GM12878 (cell line): ENCODE measurements around the gene ISG20L2. TPM values are rescaled to one million over a fixed set of nuclear protein-coding genes. Genes with fewer than 3 reads are reported as not detected.

Experiments used
- ATAC-seq: fragments of 200-7000 bp; cut with Tn5 transposase; 3 replicates; pipeline ENCODE4 v1.9.1; 2020; ENCODE audit warnings: mild to moderate bottlenecking, moderate library complexity
- BruUV-seq: library from RNA; stranded (reverse); fragments of 400-500 nt; replicated peaks from 2 replicates; lab custom pipeline; 2021; lab: Mats Ljungman, UMichigan
- CTCF ChIA-PET: fragments of 300-600 bp; sonication (Branson Sonifier 250); formaldehyde crosslinking; extraction: SDS; loops from one replicate; lab custom pipeline; 2021; ENCODE audit warnings: inconsistent platforms; lab: Yijun Ruan, JAX
- POLR2A ChIA-PET: fragments of 350-600 bp; formaldehyde crosslinking; extraction: SDS; loops from one replicate; lab custom pipeline; 2021; ENCODE audit warnings: inconsistent platforms; lab: Charles Lee
- RAD21 ChIA-PET: fragments of 300-600 bp; sonication (Branson Sonifier 250); formaldehyde crosslinking; loops from one replicate; lab custom pipeline; 2023; ENCODE audit warnings: antibody characterized with exemption; ENCODE audit not compliant: unreplicated experiment; lab: Charles Lee
- SMC1A ChIA-PET: fragments of 300-600 bp; sonication (Branson Sonifier 250); formaldehyde crosslinking; loops from one replicate; lab custom pipeline; 2023; ENCODE audit not compliant: unreplicated experiment, uncharacterized antibody; lab: Charles Lee
- DNase-seq: peaks from one replicate; pipeline ENCODE4 v3.0.0-alpha.2; 2011; ENCODE audit warnings: low read depth, low spot score
- FAIRE-seq: peaks from 3 replicates; lab custom pipeline; 2011; peaks lifted over from hg19 to GRCh38; lab: Jason Lieb, UNC
- H2AFZ ChIP-seq: 2 replicates; pipeline ENCODE4 v1.6.0; 2011; ENCODE audit warnings: low read depth, low read length, control low read depth; ENCODE audit not compliant: control insufficient read depth
- H3K27ac ChIP-seq: 2 replicates; pipeline ENCODE4 v1.5.1; 2011; ENCODE audit warnings: control low read depth; ENCODE audit not compliant: control insufficient read depth, insufficient read depth
- H3K27me3 ChIP-seq, 2 experiments: replicated peaks in 1 of 2; 2 replicates each; pipeline versions ENCODE4 v1.6.0 to v1.6.1; 2011; ENCODE audit warnings: low read length in 1 of 2; ENCODE audit not compliant: control insufficient read depth in 2 of 2, insufficient read depth in 2 of 2
- H3K36me3 ChIP-seq, 2 experiments: 2 replicates each; pipeline ENCODE4 v1.5.1; 2011; ENCODE audit warnings: low read length in 1 of 2; ENCODE audit not compliant: control insufficient read depth in 2 of 2, insufficient read depth in 2 of 2
- H3K4me1 ChIP-seq: 2 replicates; pipeline ENCODE4 v1.6.1; 2011; ENCODE audit warnings: mild to moderate bottlenecking, low read length, moderate library complexity, mixed read lengths; ENCODE audit not compliant: control insufficient read depth, insufficient read depth
- H3K4me2 ChIP-seq: 2 replicates; pipeline ENCODE4 v1.6.0; 2011; ENCODE audit warnings: control low read depth; ENCODE audit not compliant: control insufficient read depth, insufficient read depth
- H3K4me3 ChIP-seq: fragments of 200-600 bp; sonication (generic); 2 replicates; pipeline ENCODE4 v1.5.1; 2016
- H3K79me2 ChIP-seq: 2 replicates; pipeline ENCODE4 v1.6.0; 2011; ENCODE audit warnings: low read length; ENCODE audit not compliant: control insufficient read depth, insufficient read depth
- H3K9ac ChIP-seq: 2 replicates; pipeline ENCODE4 v1.8.0; 2011; ENCODE audit warnings: low read length, control low read depth, mixed read lengths; ENCODE audit not compliant: control insufficient read depth, insufficient read depth
- H3K9me3 ChIP-seq: replicated peaks from 3 replicates; pipeline ENCODE4 v1.5.1; 2011; ENCODE audit warnings: mild to moderate bottlenecking, low read length; ENCODE audit not compliant: control insufficient read depth, insufficient read depth
- H4K20me1 ChIP-seq: 2 replicates; pipeline ENCODE4 v1.6.0; 2011; ENCODE audit not compliant: control insufficient read depth, insufficient read depth
- ATF3 ChIP-seq: IDR thresholded peaks from 2 replicates; pipeline ENCODE4 v1.6.1; 2011; ENCODE audit warnings: low read depth, mild to moderate bottlenecking, low read length, moderate library complexity, borderline replicate concordance; ENCODE audit errors: extremely low read depth
- BHLHE40 ChIP-seq, 2 experiments: fragments of 450-650 bp in 1 of 2; IDR thresholded peaks; 2 replicates each; pipeline ENCODE4 v1.6.1; 2011 to 2017; ENCODE audit warnings: low read depth in 2 of 2, borderline replicate concordance in 1 of 2, improper control_type of control experiment in 1 of 2, low read length in 1 of 2, mild to moderate bottlenecking in 1 of 2
- EZH2 ChIP-seq: IDR thresholded peaks from 2 replicates; pipeline ENCODE4 v1.6.1; 2012; ENCODE audit warnings: low read depth, mild to moderate bottlenecking, control low read depth, inconsistent platforms, low read length, borderline replicate concordance; ENCODE audit not compliant: control insufficient read depth
- RAD51 ChIP-seq: fragments of 450-650 bp; IDR thresholded peaks from 2 replicates; pipeline ENCODE4 v1.6.1; 2016; ENCODE audit warnings: moderate library complexity, mild to moderate bottlenecking, inconsistent platforms
- USF1 ChIP-seq: IDR thresholded peaks from 2 replicates; pipeline ENCODE4 v1.6.1; 2011; ENCODE audit warnings: borderline replicate concordance, low read depth, mild to moderate bottlenecking, moderate library complexity, mixed read lengths, low read length; ENCODE audit not compliant: insufficient read depth; ENCODE audit errors: extremely low read length
- USF2 ChIP-seq: IDR thresholded peaks from 2 replicates; pipeline ENCODE4 v1.6.1; 2011; ENCODE audit warnings: low read depth, low read length, improper control_type of control experiment, borderline replicate concordance
- ZNF622 ChIP-seq: fragments of 450-650 bp; IDR thresholded peaks from 2 replicates; pipeline ENCODE4 v1.6.1; 2017; ENCODE audit warnings: mild to moderate bottlenecking, inconsistent platforms
- WGBS: methylation state at CpG from one replicate; pipeline ENCODE4 v1.1.6; 2016; ENCODE audit warnings: low lambda C conversion rate; ENCODE audit not compliant: insufficient replicate concordance, insufficient coverage; ENCODE audit errors: missing lambda C conversion rate; 5-methylcytosine and 5-hydroxymethylcytosine counted together
- in situ Hi-C: fragments of 300-500 bp; cut with MboI; formaldehyde crosslinking; loops from 9 replicates; pipeline ENCODE4 v1.14.3; 2018; ENCODE audit warnings: mixed read lengths
- intact Hi-C: fragments of 100-400 bp; cut with micrococcal nuclease; formaldehyde crosslinking; loops from one replicate; pipeline ENCODE4 v1.14.2; 2022; ENCODE audit not compliant: unreplicated experiment
- polyA plus RNA-seq, 11 experiments: library from polyadenylated mRNA; depleted of rRNA in 4 of 11; unstranded in 6 of 11; stranded (reverse) in 5 of 11; fragments of >200 nt; fragmentation: Nextera tagmentation in 4 of 11; fragmentation: Illumina TruSeq in 1 of 11; extraction: Ambion mirVana in 4 of 11; extraction: Trizol in 1 of 11; gene quantifications; 1 replicate in 1 of 11; 2 replicates in 10 of 11; pipeline versions ENCODE4 v1.2.1 to v1.2.3, GENCODE V29; 2011 to 2016; ENCODE audit warnings: inconsistent platforms in 2 of 11, missing spikeins in 2 of 11, low read depth in 1 of 11
- total RNA-seq, 4 experiments: library from RNA; depleted of rRNA in 3 of 4; stranded (reverse); fragments of >200 nt in 3 of 4; fragmentation: Illumina TruSeq in 1 of 4; extraction: Trizol in 1 of 4; gene quantifications; 2 replicates each; pipeline versions ENCODE4 v1.2.1 to v1.2.3, GENCODE V29; 2013 to 2021

Gene ISG20L2
- total and polyA plus RNA-seq, 10 of the 15 experiments (the other 5 are each of a cell fraction or from before 2014, with no cell fraction given) = 16.4 to 111 (median 48.0) TPM

- peak overlapping the region; percentile 68; the same call in 1 of the 2 replicates for H3K4me3 ChIP-seq
- FAIRE-seq (no peak), ATAC-seq (no peak), DNase-seq (no peak)
- peak overlapping the region; percentile 55; the same call in 1 of the 2 replicates for H3K4me2 ChIP-seq
- H3K4me1 ChIP-seq = peaks cover 20% of the 10 kb centered on the region
- H3K9me3 ChIP-seq = no peaks in the 10 kb centered on the region
- TF ChIP-seq EZH2 (no peak), ATF3 (0 out of 2 replicates have a peak, but pooled peaks have one; percentile 3), USF1 (peak; percentile 51), BHLHE40 (IDR thresholded peaks at IDR 0.05; ENCODE audit: borderline replicate concordance in 1 of 2, low read depth in 2 of 2, low read length in 1 of 2) (0 out of 4 replicates have a peak, but pooled peaks of 1 of the 2 experiments have one; percentile 33), RAD51 (peak; percentile 90), USF2 (peak; percentile 8; the same call in 1 of the 2 replicates), ZNF622 (no peak)
- in situ Hi-C loops = no loop called here
- WGBS = 65% methylated on average over 8 of the region's 9 CpGs
- POLR2A ChIA-PET = interaction anchor here (0.8 kb wide), 1 partner anchor 18 kb away, joined by 6 read pairs; the partner anchor contains the start of genes ISG20L2 and METTL25B
- H3K27me3 ChIP-seq = no peaks in the 10 kb centered on the region
- intact Hi-C loops = loop anchor here (10.0 kb wide), 1 partner anchor 242 kb away; the partner anchor contains the start of gene MEF2D
- H3K9ac ChIP-seq = no peak overlapping the region
- H2AFZ ChIP-seq = no peak overlapping the region
- SMC1A ChIA-PET = interaction anchor here (3.5 kb wide), 1 partner anchor 20 kb away, joined by 20 read pairs; no protein-coding TSS in a partner anchor
- H3K36me3 ChIP-seq = peaks cover 22 to 23% of the 10 kb centered on the region in 2 experiments
- RAD21 ChIA-PET = interaction anchor here (1.0 to 2.2 kb wide), 2 partner anchors 20 kb away, joined by 3 to 12 read pairs; partner anchors contain the start of gene METTL25B
- peaks cover 66% of the 10 kb centered on the region for H3K79me2 ChIP-seq
- H4K20me1 ChIP-seq = no peaks in the 10 kb centered on the region
- H3K27ac ChIP-seq = no peak overlapping the region
- CTCF ChIA-PET = interaction anchor here (1.0 kb wide), 1 partner anchor 19 kb away, joined by 4 read pairs; no protein-coding TSS in a partner anchor
- no TSS peak for BruUV-seq
Measured at GRCh38 chr1:156746406-156746727, 17.8 kb upstream of the ISG20L2 start.
